Endothelial cell of hepatic sinusoid (primary cell): ENCODE results near the gene COX6B1.

Experiments used
- in situ Hi-C: cut with HindIII; loops from 2 replicates; pipeline ENCODE4 v1.10.0; 2017; ENCODE audit warnings: low sequenced_read_pairs

Gene COX6B1

GRCh38 chr19:35633727-35634440, 14.2 kb upstream of the COX6B1 start:
- in situ Hi-C loops, result no loop called here

GRCh38 chr19:35636651-35637050, 11.5 kb upstream of the COX6B1 start:
- in situ Hi-C loops, result loop anchor here (5.0 kb wide), 1 partner anchor 89 kb away; the partner anchor contains the start of gene TMEM147

- in situ Hi-C loops, result loop anchor here (5.0 kb wide), 1 partner anchor 90 kb away; the partner anchor contains the start of gene TMEM147
Measured at GRCh38 chr19:35637165-35637564, 11.0 kb upstream of the COX6B1 start.

GRCh38 chr19:35639321-35639639, 8.8 kb upstream of the COX6B1 start:
- in situ Hi-C loops, result loop anchor here (5.0 kb wide), 1 partner anchor 92 kb away; the partner anchor contains the start of gene TMEM147

- in situ Hi-C loops, result loop anchor here (5.0 kb wide), 1 partner anchor 93 kb away; the partner anchor contains the start of gene TMEM147
Measured at GRCh38 chr19:35639863-35640262, 8.3 kb upstream of the COX6B1 start.

- in situ Hi-C loops, result no loop called here
Measured at GRCh38 chr19:35641515-35642151, 6.5 kb upstream of the COX6B1 start, which contains the start of gene ETV2. Gene ETV2, plus strand, starts transcription at chr19:35641745. Its CDS starts 716 bp downstream, at chr19:35642461.

GRCh38 chr19:35642312-35642711, 5.8 kb upstream of the COX6B1 start:
- in situ Hi-C loops, result no loop called here

GRCh38 chr19:35642798-35643254, 5.3 kb upstream of the COX6B1 start:
- in situ Hi-C loops, result no loop called here

GRCh38 chr19:35643255-35644205, 4.6 kb upstream of the COX6B1 start:
- in situ Hi-C loops, result no loop called here

GRCh38 chr19:35644206-35644986, 3.7 kb upstream of the COX6B1 start:
- in situ Hi-C loops, result no loop called here

- in situ Hi-C loops, result no loop called here
Measured at GRCh38 chr19:35644987-35645679, 3.0 kb upstream of the COX6B1 start.

- in situ Hi-C loops, result no loop called here
Measured at GRCh38 chr19:35645680-35646511, 2.2 kb upstream of the COX6B1 start.

GRCh38 chr19:35650581-35650980, 2.5 kb downstream of the COX6B1 start:
- in situ Hi-C loops, result no loop called here

- in situ Hi-C loops, result loop anchor here (5.0 kb wide), 1 partner anchor 42 kb away; no protein-coding TSS in a partner anchor
Measured at GRCh38 chr19:35654828-35655227, 6.7 kb downstream of the COX6B1 start.

- in situ Hi-C loops, result loop anchor here (5.0 kb wide), 1 partner anchor 42 kb away; no protein-coding TSS in a partner anchor
Measured at GRCh38 chr19:35655600-35655999, 7.5 kb downstream of the COX6B1 start.

GRCh38 chr19:35656700-35657099, 8.6 kb downstream of the COX6B1 start:
- in situ Hi-C loops, result loop anchor here (5.0 kb wide), 1 partner anchor 41 kb away; no protein-coding TSS in a partner anchor

GRCh38 chr19:35657904-35658700, 10.0 kb downstream of the COX6B1 start:
- in situ Hi-C loops, result loop anchor here (5.0 kb wide), 1 partner anchor 39 kb away; no protein-coding TSS in a partner anchor

GRCh38 chr19:35661995-35662340, 13.8 kb downstream of the COX6B1 start:
- in situ Hi-C loops, result no loop called here
